HL-60 (cell line): ENCODE data around the gene DHX32.

Source experiments
- CTCF ChIP-seq: IDR thresholded peaks from one replicate; pipeline ENCODE4 v1.5.1; 2011; ENCODE audit warnings: low read length, control low read depth, inconsistent platforms; ENCODE audit not compliant: insufficient read depth
- POLR2AphosphoS5 ChIP-seq: IDR thresholded peaks from 2 replicates; pipeline ENCODE4 v1.6.1; 2012; ENCODE audit warnings: low read depth
- REST ChIP-seq: IDR thresholded peaks from 2 replicates; pipeline ENCODE4 v1.6.1; 2012; ENCODE audit warnings: low read depth; ENCODE audit not compliant: insufficient replicate concordance
- SPI1 ChIP-seq: IDR thresholded peaks from 2 replicates; pipeline ENCODE4 v1.6.1; 2012; ENCODE audit warnings: low read depth, mild to moderate bottlenecking, borderline replicate concordance

DNA sequence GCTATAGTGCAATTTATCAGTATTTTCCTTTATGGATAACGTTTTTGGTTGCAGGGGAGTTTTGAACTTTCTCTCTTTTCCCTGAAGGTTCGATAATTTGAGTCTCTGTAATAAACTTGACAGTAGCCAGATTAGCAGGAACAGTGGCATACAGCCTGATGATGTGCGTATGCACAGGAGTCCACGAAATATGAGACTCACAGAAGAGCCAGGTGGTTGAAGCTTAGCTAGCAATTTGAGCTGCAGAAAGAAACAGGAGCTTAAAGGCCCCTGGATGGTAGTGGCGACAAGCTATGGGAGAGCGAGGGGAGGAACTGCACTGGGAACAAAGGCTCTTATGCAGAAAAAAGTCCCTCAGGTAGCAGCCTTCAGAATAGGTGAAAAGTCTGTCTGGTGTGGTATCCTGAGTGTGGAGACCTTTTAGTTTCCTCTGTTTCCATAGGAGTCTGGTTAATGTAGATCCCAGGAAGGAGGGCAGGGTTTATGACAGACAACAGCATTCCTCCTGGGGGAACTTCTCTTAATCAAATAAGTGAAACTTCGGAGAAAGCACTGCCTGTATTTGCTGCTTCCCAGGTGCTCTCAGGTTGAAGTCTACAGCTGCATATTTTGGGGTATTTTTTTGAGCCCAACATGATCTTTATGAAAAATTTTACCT is 48.0 kb upstream of the DHX32 start:
- TF ChIP-seq CTCF (no peak), REST (no peak), POLR2AphosphoS5 (no peak), SPI1 (no peak)
